Tibial artery (tissue), 4 donors: Measurements from ENCODE around the gene SC5D.

ENCODE experiments used
- DNase-seq, 2 donors: peaks; one replicate each; pipeline ENCODE4 v3.0.0-alpha.2; 2019
- H3K27ac ChIP-seq, 2 donors: fragments of 200-600 bp; sonication (generic) in 1 of 2; 1 replicate in 1 of 2; 2 replicates in 1 of 2; pipeline ENCODE4 v1.5.1; 2018 to 2019; ENCODE audit warnings: mild to moderate bottlenecking in 1 of 2
- H3K27me3 ChIP-seq, 2 donors: fragments of 200-600 bp; sonication (generic) in 1 of 2; one replicate each; pipeline versions ENCODE4 v1.5.1 to v1.6.0; 2016 to 2019
- H3K36me3 ChIP-seq, 3 donors: fragments of 200-600 bp; sonication (generic) in 2 of 3; one replicate each; pipeline ENCODE4 v1.5.1; 2016 to 2019; ENCODE audit warnings: mild to moderate bottlenecking in 2 of 3
- H3K4me1 ChIP-seq, 4 donors: fragments of 200-600 bp; sonication (generic) in 2 of 4; 1 replicate in 3 of 4; 2 replicates in 1 of 4; pipeline ENCODE4 v1.5.1; 2016 to 2019
- H3K4me3 ChIP-seq, 2 donors: fragments of 200-600 bp; sonication (generic) in 1 of 2; 1 replicate in 1 of 2; 2 replicates in 1 of 2; pipeline ENCODE4 v1.5.1; 2018 to 2019; ENCODE audit warnings: mild to moderate bottlenecking in 2 of 2
- H3K9me3 ChIP-seq, 3 donors: fragments of 200-600 bp; sonication (generic) in 1 of 3; one replicate each; pipeline ENCODE4 v1.5.1; 2016 to 2019
- intact Hi-C: fragments of 100-400 bp; cut with DNase I; formaldehyde crosslinking; loops from one replicate; pipeline ENCODE4 v1.15.0; 2023; ENCODE audit warnings: low total_unique reads
- TF ChIP-seq, protein P1 (sequence below), 2 experiments: fragments of 200-600 bp in 1 of 2; fragments of 450-650 bp in 1 of 2; IDR thresholded peaks; one replicate each; pipeline ENCODE4 v1.5.1; 2017 to 2019; ENCODE audit warnings: antibody characterized with exemption in 2 of 2, mild to moderate bottlenecking in 1 of 2, moderate library complexity in 1 of 2

The SC5D gene, protein sequence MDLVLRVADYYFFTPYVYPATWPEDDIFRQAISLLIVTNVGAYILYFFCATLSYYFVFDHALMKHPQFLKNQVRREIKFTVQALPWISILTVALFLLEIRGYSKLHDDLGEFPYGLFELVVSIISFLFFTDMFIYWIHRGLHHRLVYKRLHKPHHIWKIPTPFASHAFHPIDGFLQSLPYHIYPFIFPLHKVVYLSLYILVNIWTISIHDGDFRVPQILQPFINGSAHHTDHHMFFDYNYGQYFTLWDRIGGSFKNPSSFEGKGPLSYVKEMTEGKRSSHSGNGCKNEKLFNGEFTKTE

DNA sequence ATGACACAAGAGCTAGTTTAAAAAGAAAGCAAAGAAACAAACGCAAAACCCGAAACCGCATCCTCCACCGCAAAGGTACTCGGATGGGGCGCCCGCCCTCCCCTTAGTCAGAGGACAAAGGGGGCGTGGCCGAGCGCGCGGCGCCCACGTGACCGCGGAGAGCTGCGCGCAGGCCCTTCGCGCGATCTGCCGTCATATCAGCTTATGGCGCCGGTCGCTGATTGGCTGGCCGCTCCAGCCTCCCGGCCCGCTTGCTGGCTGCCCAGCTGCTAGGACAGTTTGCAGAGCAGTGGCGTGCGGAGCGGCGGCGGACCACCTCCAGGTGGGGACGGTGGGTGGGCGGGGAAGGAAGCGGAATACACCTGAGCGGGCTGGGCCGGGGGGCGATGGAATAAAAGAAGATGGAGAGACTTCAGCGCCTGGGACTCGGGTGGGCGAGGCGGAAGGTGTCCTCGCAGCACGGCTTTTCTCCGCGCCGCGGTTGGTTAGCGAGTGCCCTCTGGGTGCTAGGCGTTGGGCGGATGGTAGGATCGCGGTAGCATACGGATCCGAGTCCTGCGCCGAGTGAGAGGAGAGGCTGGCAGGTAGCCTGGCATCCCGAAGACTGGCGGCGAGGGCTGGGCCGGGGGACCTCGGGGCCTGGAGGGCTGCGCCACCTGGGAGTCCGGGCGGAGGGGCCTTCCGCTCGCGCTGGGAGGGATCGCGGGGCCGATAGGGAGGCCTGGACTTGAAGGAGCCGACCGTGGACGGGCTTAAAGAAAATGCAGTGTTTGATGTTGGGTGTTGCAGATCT is at the start of gene SC5D:
Gene SC5D (plus strand): TSS at position 277 of the 793 bp plus-strand sequence. CDS start 10,605 bp downstream, outside the sequence.
- Histone ChIP-seq H3K9me3 (no peaks in the 10 kb centered on the region), H3K4me3 (peak within 1 kb of the TSS; percentile 73 to 82), H3K4me1 (peaks cover 0 to 18% (median 7%) of the 10 kb centered on the region in 4 donors), H3K27me3 (no peaks in the 10 kb centered on the region), H3K27ac (peak within 1 kb of the TSS; percentile 88 to 89), H3K36me3 (no peaks in the 10 kb centered on the region)
- intact Hi-C loops = no loop called here
- TF ChIP-seq, protein P1, sequence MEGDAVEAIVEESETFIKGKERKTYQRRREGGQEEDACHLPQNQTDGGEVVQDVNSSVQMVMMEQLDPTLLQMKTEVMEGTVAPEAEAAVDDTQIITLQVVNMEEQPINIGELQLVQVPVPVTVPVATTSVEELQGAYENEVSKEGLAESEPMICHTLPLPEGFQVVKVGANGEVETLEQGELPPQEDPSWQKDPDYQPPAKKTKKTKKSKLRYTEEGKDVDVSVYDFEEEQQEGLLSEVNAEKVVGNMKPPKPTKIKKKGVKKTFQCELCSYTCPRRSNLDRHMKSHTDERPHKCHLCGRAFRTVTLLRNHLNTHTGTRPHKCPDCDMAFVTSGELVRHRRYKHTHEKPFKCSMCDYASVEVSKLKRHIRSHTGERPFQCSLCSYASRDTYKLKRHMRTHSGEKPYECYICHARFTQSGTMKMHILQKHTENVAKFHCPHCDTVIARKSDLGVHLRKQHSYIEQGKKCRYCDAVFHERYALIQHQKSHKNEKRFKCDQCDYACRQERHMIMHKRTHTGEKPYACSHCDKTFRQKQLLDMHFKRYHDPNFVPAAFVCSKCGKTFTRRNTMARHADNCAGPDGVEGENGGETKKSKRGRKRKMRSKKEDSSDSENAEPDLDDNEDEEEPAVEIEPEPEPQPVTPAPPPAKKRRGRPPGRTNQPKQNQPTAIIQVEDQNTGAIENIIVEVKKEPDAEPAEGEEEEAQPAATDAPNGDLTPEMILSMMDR (IDR thresholded peaks at IDR 0.05) = no peak
- DNase-seq = peak; percentile 95 to 97

DNA sequence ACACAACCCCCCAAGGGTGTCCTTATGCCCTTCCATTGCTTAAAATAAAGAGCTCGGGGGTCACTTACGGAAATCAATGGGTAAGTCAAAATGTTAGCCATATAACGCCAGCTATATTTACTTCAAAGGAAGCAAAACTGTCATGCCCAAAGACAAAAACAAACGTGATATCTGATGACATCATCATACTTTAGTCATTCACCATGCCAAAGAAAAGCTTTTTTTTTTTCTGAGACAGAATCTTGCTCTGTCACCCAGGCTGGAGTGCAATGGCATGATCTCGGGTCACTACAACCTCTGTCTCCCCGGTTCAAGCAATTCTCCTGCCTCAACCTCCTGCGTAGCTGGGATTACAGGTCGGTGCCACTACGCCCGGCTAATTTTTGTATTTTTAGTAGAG is 47.7 kb upstream of the SC5D start:
- TF ChIP-seq, protein P1 (IDR thresholded peaks at IDR 0.05) = no peak
- intact Hi-C loops = loop anchor here (10.0 kb wide), 1 partner anchor 350 kb away; no protein-coding TSS in a partner anchor

DNA sequence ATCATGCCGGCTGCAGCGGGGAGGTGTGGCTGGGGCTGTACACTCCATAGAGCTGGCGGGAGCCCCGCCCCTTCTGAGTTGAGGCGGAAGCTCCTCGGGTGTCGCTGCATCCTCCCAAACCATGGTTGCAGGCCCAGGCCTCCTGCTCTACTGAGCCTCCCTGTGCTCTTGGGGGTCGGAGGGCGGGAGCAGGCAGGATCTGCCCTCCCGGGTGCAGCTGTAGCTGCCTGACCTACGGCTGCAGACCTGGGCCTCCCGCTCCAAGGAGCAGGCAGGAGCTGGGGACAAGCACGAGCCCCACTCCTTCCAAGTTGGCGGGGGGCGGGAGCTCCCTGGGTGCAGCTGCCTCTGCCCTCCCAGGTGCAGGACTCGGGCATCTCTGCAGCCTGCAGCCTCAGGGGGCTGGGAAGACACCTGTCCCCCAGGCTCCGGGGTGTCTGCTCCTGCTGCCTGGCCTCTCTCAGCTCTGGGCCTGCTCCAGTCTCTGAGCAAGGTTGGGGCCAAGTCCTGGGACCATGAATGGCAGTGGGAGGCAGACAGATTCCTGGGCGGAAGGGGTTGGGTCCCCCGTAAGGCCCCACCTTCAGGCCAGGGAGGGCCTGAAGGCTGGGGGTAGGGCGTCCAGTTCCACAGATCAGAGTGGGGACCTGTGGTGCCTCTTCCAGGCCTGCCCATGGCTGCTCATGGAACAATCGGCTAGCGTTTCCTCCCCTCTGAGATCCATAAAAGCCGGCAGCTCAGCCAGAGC is 46.4 kb upstream of the SC5D start:
- peaks cover 0 to 7% of the 10 kb centered on the region in 2 donors for H3K27me3 ChIP-seq
- intact Hi-C loops = loop anchor here (10.0 kb wide), 1 partner anchor 349 kb away; no protein-coding TSS in a partner anchor
- no peak for DNase-seq

More for the DNA sequence above, 47.7 kb upstream of the SC5D start:
- Histone ChIP-seq H3K9me3 (no peaks in the 10 kb centered on the region), H3K4me3 (no peak overlapping the region), H3K27ac (no peak overlapping the region), H3K27me3 (peaks cover 0 to 7% of the 10 kb centered on the region in 2 donors), H3K4me1 (no peaks in the 10 kb centered on the region), H3K36me3 (no peaks in the 10 kb centered on the region)
- DNase-seq = no peak

DNA sequence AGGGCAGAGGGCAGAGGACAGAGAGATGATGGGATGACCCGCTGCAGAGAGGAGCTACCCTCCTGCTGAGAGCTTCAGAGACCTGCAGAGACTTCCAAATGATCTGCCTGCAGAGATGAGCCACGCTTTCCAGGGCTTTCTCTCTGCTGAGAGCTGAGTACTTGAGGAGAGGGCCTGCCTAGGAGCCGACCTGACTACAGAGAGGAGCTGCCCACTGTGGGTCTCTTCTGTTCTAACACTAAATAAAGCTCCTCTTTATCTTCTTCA is 45.9 kb upstream of the SC5D start:
- Histone ChIP-seq H3K4me1 (no peaks in the 10 kb centered on the region), H3K9me3 (no peaks in the 10 kb centered on the region), H3K36me3 (no peaks in the 10 kb centered on the region), H3K27me3 (peaks cover 0 to 3% of the 10 kb centered on the region in 2 donors), H3K4me3 (no peak overlapping the region), H3K27ac (no peak overlapping the region)
- TF ChIP-seq, protein P1 (IDR thresholded peaks at IDR 0.05) = no peak
- no peak for DNase-seq
- intact Hi-C loops = loop anchor here (10.0 kb wide), 1 partner anchor 348 kb away; no protein-coding TSS in a partner anchor

More for the DNA sequence above, 46.4 kb upstream of the SC5D start:
- TF ChIP-seq, protein P1 (IDR thresholded peaks at IDR 0.05) = no peak
- H3K4me3 ChIP-seq = no peak overlapping the region
- no peak overlapping the region for H3K27ac ChIP-seq
- no peaks in the 10 kb centered on the region for H3K9me3 ChIP-seq
- no peaks in the 10 kb centered on the region for H3K36me3 ChIP-seq
- H3K4me1 ChIP-seq = no peaks in the 10 kb centered on the region

DNA sequence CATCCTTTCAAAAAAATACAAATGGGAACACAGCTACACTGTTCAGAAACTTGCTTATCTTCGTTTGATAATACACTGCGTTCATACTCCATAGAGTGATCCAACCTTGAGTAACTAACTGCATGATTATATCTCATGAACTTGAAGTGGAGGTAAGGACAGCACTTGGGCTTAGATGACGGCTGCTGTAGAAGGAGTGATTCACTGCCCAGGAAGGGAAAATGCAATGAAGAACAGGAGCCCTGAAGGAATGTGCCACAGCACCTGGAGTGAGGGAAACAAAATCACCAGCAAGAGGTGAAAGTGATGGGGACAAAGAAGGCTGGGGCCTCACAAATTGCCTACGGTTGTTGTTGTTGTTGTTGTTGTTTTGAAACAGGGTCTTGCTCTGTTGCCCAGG is 44.1 kb upstream of the SC5D start:
- Histone ChIP-seq H3K36me3 (no peaks in the 10 kb centered on the region), H3K27me3 (no peaks in the 10 kb centered on the region), H3K9me3 (no peaks in the 10 kb centered on the region), H3K4me3 (no peak overlapping the region), H3K4me1 (no peaks in the 10 kb centered on the region), H3K27ac (no peak overlapping the region)
- TF ChIP-seq, protein P1 (IDR thresholded peaks at IDR 0.05) = no peak
- intact Hi-C loops = loop anchor here (10.0 kb wide), 1 partner anchor 346 kb away; no protein-coding TSS in a partner anchor
- no peak for DNase-seq
